ENCODE measurements around the gene IER3.
"Not testable (repeated sequence)": the region's sequence is repeated elsewhere in the genome, so short reads cannot be mapped to it uniquely, and the experiment has no call there.

The IER3 gene

DNA sequence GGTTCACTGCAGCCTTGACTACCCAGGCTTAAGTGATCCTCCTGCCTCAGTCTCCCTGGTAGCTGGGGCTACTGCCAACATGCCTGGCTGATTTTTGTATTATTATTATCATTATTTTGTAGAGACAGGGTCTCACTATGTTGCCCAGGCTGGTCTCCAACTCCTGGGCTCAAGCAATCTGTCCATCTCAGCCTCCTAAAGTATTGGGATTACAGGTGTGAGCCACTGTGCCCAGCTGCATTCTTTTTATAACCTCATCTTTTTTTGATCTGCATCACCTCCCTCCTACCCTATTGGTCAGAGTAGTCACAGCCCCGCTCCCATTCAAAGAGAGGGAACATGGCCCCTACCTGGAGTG, 23.6 kb upstream of the IER3 start:
- no peak for DNase-seq

GRCh38 chr6:30767158-30767943, 23.0 kb upstream of the IER3 start:
- DNase-seq: no peak

DNA sequence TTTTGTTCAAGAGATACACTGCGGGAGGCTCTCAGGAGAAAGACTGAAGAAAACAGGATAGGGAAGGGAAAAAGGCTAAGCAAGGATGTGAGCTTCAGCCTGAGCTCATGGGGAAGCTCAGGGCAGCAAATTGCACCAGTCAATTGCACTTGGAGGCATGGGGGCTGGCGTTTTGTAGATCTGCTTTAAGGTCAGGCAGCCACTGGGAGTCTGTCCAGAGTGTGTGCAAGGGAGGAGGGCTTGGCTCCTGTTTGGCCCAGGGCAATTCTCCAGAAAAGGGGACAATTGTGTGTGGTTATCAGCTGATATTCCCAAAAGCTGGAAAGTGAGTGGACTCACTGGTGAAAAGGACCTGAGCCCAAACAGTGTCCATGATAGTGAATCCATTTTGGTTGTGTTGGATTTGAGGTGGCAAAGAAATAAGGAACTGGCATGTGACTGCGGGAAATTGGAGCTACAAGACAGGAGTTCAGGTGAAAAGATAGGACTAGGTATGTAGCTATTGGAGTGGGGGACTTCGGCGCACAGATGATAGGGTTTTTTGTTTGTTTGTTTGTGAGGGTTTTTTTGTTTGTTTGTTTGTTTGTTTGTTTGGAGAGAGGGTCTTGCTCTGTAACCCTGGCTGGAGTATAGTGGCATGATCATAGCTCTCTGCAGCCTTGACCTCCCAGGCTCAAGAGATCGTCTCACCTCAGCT, 22.3 kb upstream of the IER3 start:
- DNase-seq: no peak

DNA sequence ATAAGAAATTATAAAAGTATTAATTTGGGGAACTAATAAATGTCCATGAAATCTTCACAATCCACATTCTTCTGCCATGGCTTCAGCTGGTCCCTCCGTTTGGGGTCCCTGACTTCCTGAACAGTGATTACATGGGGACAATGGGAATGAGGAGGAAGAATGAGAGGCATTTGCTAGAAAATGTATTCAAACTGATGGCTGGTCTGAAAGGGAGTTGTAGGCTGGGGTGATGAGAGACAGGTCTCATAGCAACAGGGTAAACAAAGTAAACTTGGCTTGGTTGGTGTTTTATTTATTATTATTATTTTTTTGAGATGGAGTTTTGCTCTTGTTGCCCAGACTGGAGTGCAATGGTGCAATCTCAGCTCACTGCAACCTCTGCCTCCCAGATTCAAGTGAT, 21.1 kb upstream of the IER3 start:
- not testable (repeated sequence) for DNase-seq

DNA sequence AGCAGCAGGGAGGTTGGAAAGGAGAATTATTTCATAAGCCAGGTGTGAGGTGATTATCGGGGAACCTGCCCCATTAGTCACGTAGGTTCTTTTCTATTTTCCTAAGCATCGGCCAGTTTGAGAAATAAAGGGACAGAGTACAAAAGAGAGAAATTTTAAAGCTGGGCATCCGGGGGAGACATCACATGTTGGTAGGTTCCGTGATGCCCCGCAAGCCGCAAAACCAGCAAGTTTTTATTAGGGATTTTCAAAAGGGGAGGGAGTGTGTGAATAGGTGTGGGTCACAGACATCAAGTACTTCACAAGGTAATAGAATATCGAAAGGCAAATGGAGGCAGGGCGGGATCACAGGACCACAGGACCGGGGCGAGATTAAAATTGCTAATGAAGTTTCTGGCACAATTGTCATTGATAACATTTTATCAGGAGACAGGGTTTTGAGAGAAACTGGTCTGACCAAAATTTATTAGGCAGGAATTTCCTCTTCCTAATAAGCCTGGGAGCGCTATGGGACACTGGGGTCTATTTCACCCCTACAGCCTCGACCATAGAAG, 20.2 kb upstream of the IER3 start:
- DNase-seq: not testable (repeated sequence)

- DNase-seq: no peak
Observed at GRCh38 chr6:30763618-30764489, 19.5 kb upstream of the IER3 start.

DNA sequence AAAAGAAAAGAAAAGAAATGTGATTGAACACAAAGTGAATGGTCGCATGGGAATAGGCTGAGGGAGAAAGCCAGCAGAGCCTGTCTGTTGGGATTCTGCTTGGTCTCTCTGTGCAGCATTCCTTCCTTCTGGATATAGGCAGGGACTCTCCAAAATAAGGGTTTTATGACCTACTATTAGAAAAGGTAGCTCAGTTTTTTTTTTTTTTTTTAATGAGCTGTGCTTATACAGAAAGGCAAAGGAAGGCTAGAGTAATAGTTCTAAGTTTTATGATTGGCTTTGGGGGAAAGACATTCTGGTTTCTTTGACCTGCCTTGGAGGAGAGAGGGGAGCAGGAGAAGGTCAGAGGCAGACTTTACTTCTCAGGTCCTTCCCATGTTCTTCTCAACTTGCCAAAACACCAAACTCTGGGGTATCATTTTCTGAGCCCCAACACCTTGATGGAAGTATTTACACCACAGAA, 18.8 kb upstream of the IER3 start:
- no peak for DNase-seq

GRCh38 chr6:30761791-30762429, 17.6 kb upstream of the IER3 start:
- DNase-seq: no peak

DNA sequence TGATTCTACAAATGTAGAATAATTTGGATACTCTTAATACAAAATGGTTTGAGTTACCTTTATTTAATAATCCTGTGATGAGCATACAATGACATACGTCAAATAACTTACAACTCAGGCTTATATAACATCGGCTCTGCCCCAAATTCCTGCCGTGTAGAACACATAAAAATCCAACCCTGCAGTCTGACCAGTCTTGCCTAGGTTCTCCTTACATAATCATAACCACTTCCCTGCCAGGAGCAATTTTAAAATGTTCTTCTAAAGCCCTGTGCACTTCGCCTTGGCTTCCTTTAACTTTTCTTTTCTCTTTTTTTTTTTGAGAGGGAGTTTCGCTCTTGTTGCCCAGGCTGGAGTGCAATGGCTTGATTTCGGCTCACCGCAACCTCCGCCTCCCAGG, 16.2 kb upstream of the IER3 start:
- DNase-seq: no peak

DNA sequence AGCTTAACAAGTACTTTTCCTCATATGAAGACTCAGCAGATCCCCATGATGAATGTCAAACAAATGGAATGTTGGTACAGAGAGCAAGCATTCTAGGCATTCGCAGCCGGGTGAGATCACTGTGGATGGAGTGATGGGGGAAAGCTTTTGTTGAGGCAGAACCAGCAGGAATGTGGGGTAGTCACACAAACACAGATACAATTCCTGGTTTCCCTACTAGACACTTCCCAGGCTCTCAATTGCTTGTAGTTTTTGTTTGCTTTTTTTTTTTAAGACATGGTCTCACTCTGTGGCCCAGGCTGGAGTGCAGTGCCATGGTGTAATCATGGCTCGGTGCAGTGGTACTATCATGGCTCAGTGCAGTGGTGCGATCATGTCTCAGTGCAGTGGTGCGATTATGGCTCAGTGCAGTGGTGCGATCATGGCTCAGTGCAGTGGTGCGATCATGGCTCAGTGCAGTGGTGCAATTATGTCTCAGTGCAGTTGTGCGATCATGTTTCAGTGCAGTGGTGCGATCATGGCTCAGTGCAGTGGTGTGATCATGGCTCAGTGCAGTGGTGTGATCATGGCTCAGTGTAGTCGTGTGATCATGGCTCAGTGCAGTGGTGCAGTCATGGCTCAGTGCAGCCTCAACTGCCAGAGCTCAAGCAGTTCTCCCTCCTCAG, 15.4 kb upstream of the IER3 start:
- DNase-seq: no peak

DNA sequence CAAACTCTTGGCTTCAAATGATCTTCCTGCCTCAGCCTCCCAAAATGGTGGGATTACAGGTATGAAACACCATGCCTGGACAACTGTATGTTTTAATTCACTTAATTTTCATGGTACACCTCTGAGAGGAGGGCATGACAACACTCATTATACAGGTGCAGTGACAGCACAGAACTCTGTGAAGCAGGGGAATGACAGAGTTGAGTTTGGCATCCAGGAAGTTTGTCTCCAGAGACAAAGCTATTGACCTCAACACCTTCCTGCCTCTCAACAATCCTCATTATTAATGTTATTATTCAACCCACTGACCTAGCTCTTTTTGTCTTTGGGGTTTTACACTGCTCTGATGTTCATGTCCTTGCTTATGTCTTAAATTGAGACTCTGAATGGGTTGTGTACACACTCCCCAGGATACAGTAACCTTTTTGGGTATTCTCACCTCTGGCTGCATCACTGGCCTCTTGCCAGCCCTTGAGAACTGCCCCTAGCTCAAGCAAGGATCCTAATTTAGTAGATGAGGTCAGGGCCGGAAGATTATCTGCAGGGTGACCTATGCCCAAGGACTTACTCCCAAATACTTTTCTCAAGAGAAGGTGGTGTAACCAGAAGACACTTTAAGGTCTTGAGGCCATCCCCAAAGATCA, 13.0 kb upstream of the IER3 start:
- DNase-seq: no peak

DNA sequence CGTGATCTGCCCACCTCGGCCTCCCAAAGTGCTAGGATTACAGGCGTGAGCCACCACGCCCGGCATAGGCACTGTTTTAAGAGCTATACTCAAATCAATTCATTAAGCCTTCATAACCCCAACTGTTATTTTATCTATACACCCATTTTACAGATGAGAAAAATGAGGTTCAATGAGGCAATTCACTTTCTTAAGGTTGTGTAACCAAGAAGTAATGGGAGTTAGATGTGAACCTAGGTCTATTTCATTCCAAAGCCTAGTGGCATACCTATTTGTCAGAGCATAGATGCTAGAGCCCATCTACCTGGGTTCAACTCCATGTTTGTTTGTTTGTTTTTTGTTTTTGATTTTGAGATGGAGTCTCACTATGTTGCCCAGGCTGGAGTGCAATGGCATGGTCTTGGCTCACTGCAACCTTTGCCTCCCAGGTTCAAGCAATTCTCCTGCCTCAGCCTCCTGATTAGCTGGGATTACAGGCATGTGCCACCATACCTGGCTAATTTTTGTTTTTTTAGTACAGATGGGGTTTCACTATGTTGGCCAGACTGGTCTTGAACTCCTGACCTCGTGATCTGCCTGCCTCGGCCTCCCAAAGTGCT, 12.2 kb upstream of the IER3 start:
- not testable (repeated sequence) for DNase-seq

GRCh38 chr6:30754631-30755030, 10.3 kb upstream of the IER3 start:
- DNase-seq: no peak

- DNase-seq: no peak
Observed at GRCh38 chr6:30752157-30752927, 8.0 kb upstream of the IER3 start.

DNA sequence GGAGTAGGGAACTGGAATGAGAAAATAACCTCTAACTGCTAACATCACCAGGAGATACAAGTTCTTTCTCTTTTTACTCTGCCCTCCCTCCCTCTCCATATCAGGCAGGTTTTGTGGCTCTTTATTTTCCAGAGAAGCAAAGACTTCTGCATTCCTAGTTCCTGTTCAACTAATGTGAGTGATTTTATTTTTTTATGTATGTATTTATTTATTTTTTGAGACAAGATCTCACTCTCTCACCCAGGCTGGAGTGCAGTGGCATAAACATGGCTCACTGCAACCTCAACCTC, 6.0 kb upstream of the IER3 start:
- no peak for DNase-seq

DNA sequence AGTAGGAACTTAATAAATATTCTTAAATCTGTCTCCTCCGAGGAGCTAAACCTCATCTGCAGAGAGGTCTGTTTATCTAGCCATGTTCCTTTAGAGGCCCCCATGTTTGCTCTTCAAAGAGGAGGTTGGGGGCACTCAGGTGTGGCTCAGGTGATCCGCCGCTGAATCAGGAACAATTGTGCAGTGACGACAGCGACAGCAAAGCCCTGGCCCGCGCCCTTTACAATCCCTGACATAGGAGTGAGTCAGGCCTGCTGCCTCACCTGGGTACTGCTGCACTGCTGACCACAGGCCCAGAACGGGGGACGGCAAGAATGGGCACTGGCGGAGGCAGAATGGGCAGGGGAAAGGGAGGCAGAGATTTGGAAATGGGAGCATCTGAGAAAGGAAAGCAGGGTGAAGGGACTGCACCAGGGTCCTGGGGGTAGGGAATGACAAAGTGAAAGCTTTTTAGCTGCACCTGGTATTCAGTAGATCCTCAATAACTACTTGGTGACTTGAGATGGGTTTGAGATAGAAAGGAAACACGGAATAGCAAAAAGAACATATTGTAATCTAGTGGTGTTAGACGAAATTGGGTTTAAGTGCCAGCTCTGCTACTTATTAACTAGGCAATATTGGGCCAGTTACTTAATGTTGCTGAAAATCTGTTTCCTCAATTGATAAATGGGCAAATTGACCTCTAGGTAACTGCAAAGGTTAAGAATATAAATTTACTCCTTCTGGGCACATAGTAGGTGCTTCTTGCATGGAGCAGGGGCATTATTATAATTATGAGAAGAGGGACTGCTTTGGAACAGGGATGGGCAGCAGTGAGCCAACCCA, 5.4 kb upstream of the IER3 start:
- no peak for DNase-seq

DNA sequence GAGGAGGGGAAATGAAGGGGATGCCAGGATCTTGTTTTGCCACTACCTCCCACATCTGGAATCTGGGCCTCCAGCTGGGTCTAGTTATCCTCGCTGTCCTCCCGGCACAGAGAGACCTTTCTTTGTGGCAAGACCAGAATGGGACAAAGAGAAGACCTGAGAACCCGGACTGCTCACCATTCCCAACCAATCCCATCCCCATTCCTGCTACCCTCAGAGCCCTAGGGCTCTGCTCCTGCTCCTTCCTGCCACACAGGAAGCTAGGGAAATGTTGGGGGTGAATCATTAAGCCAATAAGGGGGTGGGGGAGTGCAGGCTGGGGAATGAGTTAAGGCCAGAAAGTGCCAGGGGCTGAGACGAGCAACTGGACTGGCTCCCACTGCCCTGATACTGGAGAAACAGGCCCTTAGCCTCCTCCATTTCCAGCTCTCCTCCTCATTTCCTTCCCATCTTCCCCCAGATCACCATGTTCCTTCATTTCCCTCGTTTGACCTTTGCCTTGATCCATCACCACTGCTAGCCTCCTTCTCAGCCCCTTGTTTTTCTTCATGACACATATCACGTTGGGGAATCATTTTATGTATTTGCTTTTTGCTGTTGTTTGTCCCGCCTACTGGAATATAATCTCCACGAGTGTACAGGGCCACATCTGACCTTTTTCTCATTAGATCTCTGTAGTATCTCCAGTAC, 4.6 kb upstream of the IER3 start:
- DNase-seq: no peak

DNA sequence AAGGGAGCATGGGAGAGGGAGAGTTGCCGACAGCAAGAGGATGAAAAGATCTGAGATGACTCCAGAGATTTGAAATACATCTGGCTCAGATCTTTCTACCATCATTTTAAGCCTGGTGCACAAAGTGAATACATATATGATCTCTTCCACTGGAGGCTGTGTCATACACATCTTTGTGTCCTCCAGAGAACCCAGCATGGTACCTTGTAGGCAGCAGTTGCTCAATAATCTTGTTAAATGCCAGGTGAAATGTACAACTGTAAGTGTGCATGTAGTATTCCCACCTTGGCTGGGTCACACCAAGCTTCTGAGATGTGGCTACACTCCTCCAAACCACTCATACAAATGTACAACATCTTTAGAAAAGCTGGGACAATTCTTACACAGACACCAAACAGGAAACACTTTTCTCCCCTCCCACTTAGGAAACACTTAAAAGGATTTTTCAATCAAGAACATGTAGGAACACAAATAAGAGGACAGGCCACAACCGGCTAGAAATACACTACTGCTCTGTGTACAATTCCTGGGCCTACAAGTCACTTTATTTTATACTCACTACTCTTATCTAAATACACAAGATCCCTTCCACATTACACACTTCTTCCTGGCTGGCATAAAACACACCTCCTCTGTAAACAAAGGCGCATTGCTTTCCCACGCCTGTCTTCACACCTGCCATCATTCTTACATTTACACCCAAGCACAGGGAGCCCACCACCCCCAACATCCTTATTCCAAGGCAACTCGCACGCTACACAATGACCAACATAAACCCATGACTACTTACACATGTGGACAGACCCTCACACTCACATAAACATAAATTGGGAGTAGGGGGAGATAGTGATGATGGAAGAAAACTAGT, 3.8 kb upstream of the IER3 start:
- DNase-seq: no peak
